ENCODE measurements around the gene NFKBIL1. TPM values are rescaled to one million over a fixed set of nuclear protein-coding genes. Genes with fewer than 3 reads are reported as not detected.

The NFKBIL1 gene
- total and polyA plus RNA-seq, 4 donors = 9.8 to 29.4 (median 25.6) TPM

DNA sequence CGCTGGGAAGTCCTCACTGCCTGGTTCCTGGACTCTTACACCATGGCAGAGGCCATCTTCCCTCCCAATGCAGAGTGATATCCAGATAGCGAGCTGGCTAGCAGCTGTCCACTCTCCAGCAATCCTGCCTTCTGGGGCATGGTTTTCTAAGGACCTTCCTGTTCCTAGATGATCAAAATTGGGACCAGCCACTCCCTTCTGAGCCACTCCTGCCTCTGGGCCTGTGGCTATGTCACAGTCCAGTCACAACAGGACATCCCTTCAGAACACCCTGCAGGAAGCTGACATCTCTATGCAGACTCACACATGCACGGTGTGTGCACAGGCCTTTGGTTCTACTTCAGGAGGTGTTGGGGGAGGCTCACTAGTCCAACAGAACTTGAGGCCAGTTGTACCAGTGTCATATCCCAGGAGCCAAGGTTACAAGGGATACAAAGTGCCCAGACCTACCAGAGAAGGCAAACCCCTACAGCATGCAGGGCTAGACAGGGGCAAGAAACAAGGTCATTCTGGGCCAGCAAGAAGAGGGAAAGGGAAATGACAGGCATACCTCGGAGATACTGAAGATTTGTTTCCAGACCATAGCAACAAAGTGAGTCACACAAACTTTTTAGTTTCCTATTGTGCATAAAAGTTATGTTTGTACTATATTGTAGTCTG is 21.3 kb upstream of the NFKBIL1 start:
- H3K27ac ChIP-seq (ENCODE audit: low read depth, low read length) = no peak overlapping the region
- no peaks in the 10 kb centered on the region for H3K27me3 ChIP-seq (ENCODE audit: control insufficient read depth, insufficient read depth, low read length)
- H3K9me3 ChIP-seq (ENCODE audit: control insufficient read depth, insufficient read depth, low read length) = no peaks in the 10 kb centered on the region
- H3K4me1 ChIP-seq (ENCODE audit: control insufficient read depth, insufficient read depth, low read length) = peaks cover 3% of the 10 kb centered on the region
- WGBS (ENCODE audit: insufficient coverage) = 94% methylated on average over 2 of the region's 4 CpGs
- no peak overlapping the region for H3K4me3 ChIP-seq (ENCODE audit: low read depth, low read length)
- DNase-seq (ENCODE audit: low read depth in 4 of 6, low spot score in 6 of 6) = no peak
- peaks cover 17% of the 10 kb centered on the region for H3K36me3 ChIP-seq (ENCODE audit: control insufficient read depth, insufficient read depth, low read length)

- peaks cover 3% of the 10 kb centered on the region for H3K4me1 ChIP-seq (ENCODE audit: control insufficient read depth, insufficient read depth, low read length)
- no peak for DNase-seq (ENCODE audit: low read depth in 4 of 6, low spot score in 6 of 6)
- H3K27ac ChIP-seq (ENCODE audit: low read depth, low read length) = no peak overlapping the region
- H3K9me3 ChIP-seq (ENCODE audit: control insufficient read depth, insufficient read depth, low read length) = no peaks in the 10 kb centered on the region
- H3K27me3 ChIP-seq (ENCODE audit: control insufficient read depth, insufficient read depth, low read length) = no peaks in the 10 kb centered on the region
- H3K36me3 ChIP-seq (ENCODE audit: control insufficient read depth, insufficient read depth, low read length) = peaks cover 37% of the 10 kb centered on the region
- 95% methylated on average over 3 of the region's 4 CpGs for WGBS (ENCODE audit: insufficient coverage)
- H3K4me3 ChIP-seq (ENCODE audit: low read depth, low read length) = no peak overlapping the region
Measured at GRCh38 chr6:31528307-31528777, 19.1 kb upstream of the NFKBIL1 start.

DNA sequence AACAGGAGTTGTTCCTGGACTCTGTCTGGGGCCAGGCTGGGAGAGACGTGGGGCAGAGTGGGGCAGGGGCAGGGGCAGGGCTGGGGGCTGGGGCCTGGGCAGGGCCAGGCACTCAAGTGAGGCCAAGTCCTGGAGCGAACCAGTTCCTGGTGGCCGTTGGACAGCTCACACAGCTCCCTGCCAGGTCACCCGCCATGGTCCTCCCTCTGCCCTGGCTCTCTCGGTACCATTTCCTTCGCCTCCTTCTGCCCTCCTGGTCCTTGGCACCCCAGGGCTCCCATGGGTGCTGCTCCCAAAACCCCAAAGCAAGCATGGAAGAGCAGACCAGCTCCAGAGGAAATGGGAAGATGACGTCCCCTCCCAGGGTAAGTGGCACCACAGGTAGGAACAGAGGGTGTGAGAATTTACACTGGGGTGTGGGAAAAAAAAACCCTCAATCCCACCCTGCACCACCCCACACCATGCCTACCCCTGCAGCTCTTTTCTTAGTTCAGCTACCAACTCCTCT is 18.5 kb upstream of the NFKBIL1 start, which contains the start of gene MCCD1:
MCCD1 (plus strand) TSS at position 142 of the 508 bp plus-strand sequence; CDS start at position 195, 53 bp downstream.
- Histone ChIP-seq H3K4me3 (ENCODE audit: low read depth, low read length) (no peak within 1 kb of the TSS), H3K9me3 (ENCODE audit: control insufficient read depth, insufficient read depth, low read length) (no peaks in the 10 kb centered on the region), H3K27me3 (ENCODE audit: control insufficient read depth, insufficient read depth, low read length) (no peaks in the 10 kb centered on the region), H3K27ac (ENCODE audit: low read depth, low read length) (no peak within 1 kb of the TSS), H3K4me1 (ENCODE audit: control insufficient read depth, insufficient read depth, low read length) (peaks cover 3% of the 10 kb centered on the region), H3K36me3 (ENCODE audit: control insufficient read depth, insufficient read depth, low read length) (peaks cover 42% of the 10 kb centered on the region)
- no peak for DNase-seq (ENCODE audit: low read depth in 4 of 6, low spot score in 6 of 6)
- 85% methylated on average over 6 of the region's 7 CpGs for WGBS (ENCODE audit: insufficient coverage)

DNA sequence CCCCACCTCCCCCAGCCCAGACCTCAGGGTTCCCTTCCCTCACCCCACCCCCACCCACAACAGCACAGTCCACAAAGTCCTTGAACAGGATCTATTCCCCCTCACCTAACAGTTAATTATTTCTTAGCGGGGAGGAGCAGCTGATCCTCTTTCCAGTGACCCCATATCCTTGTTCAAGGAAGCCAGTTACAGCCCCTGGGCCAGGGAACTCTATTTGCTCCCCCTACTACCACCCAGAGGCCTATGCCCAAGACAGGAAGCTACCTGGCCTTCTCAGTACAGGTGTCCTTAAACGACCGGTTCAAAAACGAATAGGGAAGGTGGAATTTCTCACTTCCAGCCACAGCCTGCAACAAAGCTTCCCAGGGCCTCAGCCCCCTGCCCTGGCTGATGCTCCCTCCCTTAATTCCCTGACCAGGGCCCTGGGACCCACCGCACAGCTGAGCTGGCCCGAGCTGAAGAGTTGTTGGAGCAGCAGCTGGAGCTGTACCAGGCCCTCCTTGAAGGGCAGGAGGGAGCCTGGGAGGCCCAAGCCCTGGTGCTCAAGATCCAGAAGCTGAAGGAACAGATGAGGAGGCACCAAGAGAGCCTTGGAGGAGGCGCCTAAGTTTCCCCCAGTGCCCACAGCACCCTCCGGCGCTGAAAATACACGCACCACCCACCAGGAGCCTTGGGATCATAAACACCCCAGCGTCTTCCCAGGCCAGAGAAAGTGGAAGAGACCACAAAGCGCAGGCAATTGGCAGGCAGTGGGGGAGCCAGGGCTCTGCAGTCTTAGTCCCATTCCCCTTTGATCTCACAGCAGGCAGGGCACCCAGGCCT is 17.9 kb upstream of the NFKBIL1 start:
- Histone ChIP-seq H3K4me1 (ENCODE audit: control insufficient read depth, insufficient read depth, low read length) (peaks cover 3% of the 10 kb centered on the region), H3K36me3 (ENCODE audit: control insufficient read depth, insufficient read depth, low read length) (peaks cover 49% of the 10 kb centered on the region), H3K27ac (ENCODE audit: low read depth, low read length) (no peak overlapping the region)

GRCh38 chr6:31530659-31531058 is 16.7 kb upstream of the NFKBIL1 start:
- no peaks in the 10 kb centered on the region for H3K9me3 ChIP-seq (ENCODE audit: control insufficient read depth, insufficient read depth, low read length)
- peaks cover 3% of the 10 kb centered on the region for H3K4me1 ChIP-seq (ENCODE audit: control insufficient read depth, insufficient read depth, low read length)
- H3K4me3 ChIP-seq (ENCODE audit: low read depth, low read length) = no peak overlapping the region
- no peaks in the 10 kb centered on the region for H3K27me3 ChIP-seq (ENCODE audit: control insufficient read depth, insufficient read depth, low read length)
- H3K27ac ChIP-seq (ENCODE audit: low read depth, low read length) = no peak overlapping the region
- H3K36me3 ChIP-seq (ENCODE audit: control insufficient read depth, insufficient read depth, low read length) = peaks cover 59% of the 10 kb centered on the region
- 84% methylated on average over 3 of the region's 6 CpGs for WGBS (ENCODE audit: insufficient coverage)
- no peak for DNase-seq (ENCODE audit: low read depth in 4 of 6, low spot score in 6 of 6)

More for the DNA sequence above, 17.9 kb upstream of the NFKBIL1 start:
- no peak overlapping the region for H3K4me3 ChIP-seq (ENCODE audit: low read depth, low read length)
- no peak for DNase-seq (ENCODE audit: low read depth in 4 of 6, low spot score in 6 of 6)
- H3K9me3 ChIP-seq (ENCODE audit: control insufficient read depth, insufficient read depth, low read length) = no peaks in the 10 kb centered on the region
- H3K27me3 ChIP-seq (ENCODE audit: control insufficient read depth, insufficient read depth, low read length) = no peaks in the 10 kb centered on the region
- WGBS (ENCODE audit: insufficient coverage) = 71% methylated on average over 11 of the region's 12 CpGs

DNA sequence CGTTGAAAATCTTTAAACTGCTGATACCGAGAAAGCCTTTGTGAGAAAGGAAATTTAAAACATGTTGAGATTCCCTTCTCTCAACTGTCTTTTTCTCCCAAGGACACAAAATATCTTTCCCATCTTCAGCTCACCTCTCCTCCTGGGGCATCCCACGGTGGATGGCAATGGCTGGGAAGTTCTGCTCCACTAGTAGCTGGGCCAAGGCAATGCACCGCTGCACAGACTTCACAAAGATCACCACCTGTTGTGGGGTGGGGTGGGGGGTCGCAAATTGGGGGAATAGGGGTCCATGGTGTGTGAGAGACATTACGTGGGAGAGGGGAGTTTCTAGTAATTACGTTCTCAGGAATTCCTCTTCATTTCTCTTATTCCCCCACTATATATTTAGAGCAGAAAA is 16.2 kb upstream of the NFKBIL1 start:
- no peak overlapping the region for H3K27ac ChIP-seq (ENCODE audit: low read depth, low read length)
- H3K4me3 ChIP-seq (ENCODE audit: low read depth, low read length) = no peak overlapping the region
- no peak for DNase-seq (ENCODE audit: low read depth in 4 of 6, low spot score in 6 of 6)
- no peaks in the 10 kb centered on the region for H3K27me3 ChIP-seq (ENCODE audit: control insufficient read depth, insufficient read depth, low read length)
- no peaks in the 10 kb centered on the region for H3K9me3 ChIP-seq (ENCODE audit: control insufficient read depth, insufficient read depth, low read length)
- peaks cover 64% of the 10 kb centered on the region for H3K36me3 ChIP-seq (ENCODE audit: control insufficient read depth, insufficient read depth, low read length)
- WGBS (ENCODE audit: insufficient coverage) = no CpG with 5 or more reads among the region's 7 CpGs
- H3K4me1 ChIP-seq (ENCODE audit: control insufficient read depth, insufficient read depth, low read length) = peaks cover 3% of the 10 kb centered on the region

DNA sequence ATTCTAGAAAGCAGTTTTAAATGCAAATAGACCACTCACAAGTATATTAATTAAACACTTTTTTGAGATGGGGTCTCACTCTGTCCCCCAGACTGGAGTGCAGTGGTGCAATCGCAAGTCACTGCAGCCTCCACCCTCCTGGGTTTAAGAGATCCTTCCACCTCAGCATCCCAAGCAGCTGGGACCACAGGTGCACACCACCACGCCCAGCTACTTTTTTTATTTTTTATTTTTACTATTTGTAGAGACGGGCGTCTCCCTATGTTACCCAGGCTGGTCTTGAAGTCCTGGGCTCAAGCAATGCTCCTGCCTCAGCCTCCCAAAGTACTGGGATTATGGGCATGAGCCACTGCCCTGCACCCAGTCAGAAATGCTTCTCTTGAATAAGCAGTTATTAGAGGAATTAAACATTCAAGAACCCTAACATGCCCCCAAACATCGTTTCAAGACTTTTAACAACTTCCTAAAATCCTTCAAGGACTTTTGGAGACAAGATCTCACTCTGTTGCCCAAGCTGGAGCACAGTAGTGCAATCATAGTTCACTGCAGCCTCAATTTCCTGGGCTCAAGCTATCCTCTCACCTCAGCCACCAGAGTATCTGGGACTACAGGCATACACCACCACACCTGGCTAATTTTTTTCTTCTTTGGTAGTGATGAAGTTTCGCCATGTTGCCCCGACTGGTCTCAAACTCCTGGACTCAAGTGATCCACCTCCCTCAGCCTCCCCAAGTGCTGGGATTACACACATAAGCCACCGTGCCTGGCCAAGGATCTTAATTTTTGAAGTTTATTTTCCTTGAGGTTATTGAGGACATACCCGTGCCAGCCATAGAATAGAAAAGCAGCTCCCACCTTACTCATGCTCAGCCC is 15.4 kb upstream of the NFKBIL1 start:
- DNase-seq (ENCODE audit: low read depth in 4 of 6, low spot score in 6 of 6) = no peak
- no peaks in the 10 kb centered on the region for H3K27me3 ChIP-seq (ENCODE audit: control insufficient read depth, insufficient read depth, low read length)
- peaks cover 3% of the 10 kb centered on the region for H3K4me1 ChIP-seq (ENCODE audit: control insufficient read depth, insufficient read depth, low read length)
- WGBS (ENCODE audit: insufficient coverage) = 90% methylated on average over 2 of the region's 9 CpGs
- no peak overlapping the region for H3K4me3 ChIP-seq (ENCODE audit: low read depth, low read length)
- H3K27ac ChIP-seq (ENCODE audit: low read depth, low read length) = no peak overlapping the region
- peaks cover 72% of the 10 kb centered on the region for H3K36me3 ChIP-seq (ENCODE audit: control insufficient read depth, insufficient read depth, low read length)
- H3K9me3 ChIP-seq (ENCODE audit: control insufficient read depth, insufficient read depth, low read length) = no peaks in the 10 kb centered on the region

DNA sequence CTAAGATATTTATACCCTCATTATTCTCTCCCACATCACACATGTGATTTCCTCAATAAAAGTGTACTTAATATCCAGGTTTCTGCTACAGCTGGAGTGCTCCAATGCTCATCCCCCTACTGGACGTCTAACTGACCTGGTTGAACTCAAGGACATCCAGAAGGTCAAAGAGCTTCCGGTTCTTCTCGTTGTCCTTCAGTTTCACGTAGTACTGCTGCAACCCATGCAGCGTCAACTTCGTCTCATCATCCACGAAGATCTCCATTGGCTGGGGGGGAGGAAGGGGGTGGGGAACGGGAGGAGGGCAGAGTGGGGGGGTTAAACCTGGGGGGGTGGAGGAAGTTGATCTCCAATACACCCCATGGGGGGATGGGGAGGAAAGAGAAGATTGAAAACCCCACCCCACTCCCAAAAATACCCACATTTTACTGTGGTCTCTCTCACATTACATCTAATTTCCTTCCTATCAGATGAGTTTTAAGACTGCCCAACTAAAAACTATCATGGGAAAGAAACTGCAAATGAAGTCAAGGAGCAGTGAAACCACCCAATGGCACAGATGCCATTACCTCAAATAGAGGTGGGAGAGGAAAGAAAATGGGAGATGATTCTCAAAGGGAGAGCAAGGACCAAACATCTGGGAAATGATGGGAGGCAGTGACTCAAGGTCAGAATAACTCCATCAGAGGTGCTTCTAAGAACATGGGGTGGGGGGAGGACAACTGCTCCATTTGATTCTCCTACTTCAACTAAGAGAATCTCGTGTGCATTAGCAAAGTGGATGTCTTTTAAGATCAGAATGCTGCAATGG is 14.6 kb upstream of the NFKBIL1 start:
- no peak for DNase-seq (ENCODE audit: low read depth in 4 of 6, low spot score in 6 of 6)
- Histone ChIP-seq H3K4me1 (ENCODE audit: control insufficient read depth, insufficient read depth, low read length) (peaks cover 3% of the 10 kb centered on the region), H3K27me3 (ENCODE audit: control insufficient read depth, insufficient read depth, low read length) (no peaks in the 10 kb centered on the region), H3K27ac (ENCODE audit: low read depth, low read length) (no peak overlapping the region), H3K4me3 (ENCODE audit: low read depth, low read length) (no peak overlapping the region), H3K36me3 (ENCODE audit: control insufficient read depth, insufficient read depth, low read length) (peaks cover 79% of the 10 kb centered on the region), H3K9me3 (ENCODE audit: control insufficient read depth, insufficient read depth, low read length) (no peaks in the 10 kb centered on the region)
- 50% methylated on average over 1 of the region's 9 CpGs for WGBS (ENCODE audit: insufficient coverage)

Data from spinal cord (tissue), 10 donors.